HG02852 (cell line): ENCODE measurements around the gene NME3.

Experiments used
- ATAC-seq: cut with Tn5 transposase; IDR thresholded peaks from one replicate; pipeline ENCODE4 v1.9.1; 2021; ENCODE audit warnings: mild to moderate bottlenecking, moderate library complexity; ENCODE audit not compliant: unreplicated experiment

The NME3 gene

GRCh38 chr16:1770328-1771187 is 785 bp downstream of the NME3 start:
- ATAC-seq: no peak

- ATAC-seq: no peak
These were observed 1.7 kb downstream of the NME3 start for GRCh38 chr16:1769402-1770300.

- no peak for ATAC-seq
These were observed 2.5 kb downstream of the NME3 start for GRCh38 chr16:1768767-1769401.

GRCh38 chr16:1768061-1768766 is 3.1 kb downstream of the NME3 start:
- ATAC-seq: no peak

- ATAC-seq: no peak
These were observed 4.0 kb downstream of the NME3 start for GRCh38 chr16:1767116-1767994.

- ATAC-seq: no peak
These were observed 4.6 kb downstream of the NME3 start for GRCh38 chr16:1766701-1767100.

GRCh38 chr16:1766231-1766630 is 5.1 kb downstream of the NME3 start:
- no peak for ATAC-seq

GRCh38 chr16:1765826-1766225 is 5.5 kb downstream of the NME3 start:
- no peak for ATAC-seq

GRCh38 chr16:1764971-1765370 is 6.4 kb downstream of the NME3 start:
- no peak for ATAC-seq

GRCh38 chr16:1763521-1764511 is 7.5 kb downstream of the NME3 start:
- ATAC-seq: no peak

- ATAC-seq: no peak
These were observed 8.3 kb downstream of the NME3 start for GRCh38 chr16:1762879-1763520.

GRCh38 chr16:1762196-1762878 is 9.0 kb downstream of the NME3 start:
- no peak for ATAC-seq

- no peak for ATAC-seq
These were observed 9.6 kb downstream of the NME3 start for GRCh38 chr16:1761751-1762150.

GRCh38 chr16:1760911-1761310 is 10.4 kb downstream of the NME3 start:
- no peak for ATAC-seq

- ATAC-seq: no peak
These were observed 11.8 kb downstream of the NME3 start for GRCh38 chr16:1759511-1759910.

- ATAC-seq: no peak
These were observed 12.4 kb downstream of the NME3 start for GRCh38 chr16:1758923-1759322.

- ATAC-seq: no peak
These were observed 13.5 kb downstream of the NME3 start for GRCh38 chr16:1757714-1758461.
